GM12878 (cell line): ENCODE measurements around the gene AQP5. TPM values are rescaled to one million over a fixed set of nuclear protein-coding genes. Genes with fewer than 3 reads are reported as not detected.

ENCODE experiments used
- ATAC-seq: fragments of 200-7000 bp; cut with Tn5 transposase; 3 replicates; pipeline ENCODE4 v1.9.1; 2020; ENCODE audit warnings: mild to moderate bottlenecking, moderate library complexity
- BruUV-seq: library from RNA; stranded (reverse); fragments of 400-500 nt; replicated peaks from 2 replicates; lab custom pipeline; 2021; lab: Mats Ljungman, UMichigan
- CTCF ChIA-PET: fragments of 300-600 bp; sonication (Branson Sonifier 250); formaldehyde crosslinking; extraction: SDS; loops from one replicate; lab custom pipeline; 2021; ENCODE audit warnings: inconsistent platforms; lab: Yijun Ruan, JAX
- POLR2A ChIA-PET: fragments of 350-600 bp; formaldehyde crosslinking; extraction: SDS; loops from one replicate; lab custom pipeline; 2021; ENCODE audit warnings: inconsistent platforms; lab: Charles Lee
- RAD21 ChIA-PET: fragments of 300-600 bp; sonication (Branson Sonifier 250); formaldehyde crosslinking; loops from one replicate; lab custom pipeline; 2023; ENCODE audit warnings: antibody characterized with exemption; ENCODE audit not compliant: unreplicated experiment; lab: Charles Lee
- SMC1A ChIA-PET: fragments of 300-600 bp; sonication (Branson Sonifier 250); formaldehyde crosslinking; loops from one replicate; lab custom pipeline; 2023; ENCODE audit not compliant: unreplicated experiment, uncharacterized antibody; lab: Charles Lee
- DNase-seq: peaks from one replicate; pipeline ENCODE4 v3.0.0-alpha.2; 2011; ENCODE audit warnings: low read depth, low spot score
- FAIRE-seq: peaks from 3 replicates; lab custom pipeline; 2011; peaks lifted over from hg19 to GRCh38; lab: Jason Lieb, UNC
- H2AFZ ChIP-seq: 2 replicates; pipeline ENCODE4 v1.6.0; 2011; ENCODE audit warnings: low read depth, low read length, control low read depth; ENCODE audit not compliant: control insufficient read depth
- H3K27ac ChIP-seq: 2 replicates; pipeline ENCODE4 v1.5.1; 2011; ENCODE audit warnings: control low read depth; ENCODE audit not compliant: control insufficient read depth, insufficient read depth
- H3K27me3 ChIP-seq, 2 experiments: replicated peaks in 1 of 2; 2 replicates each; pipeline versions ENCODE4 v1.6.0 to v1.6.1; 2011; ENCODE audit warnings: low read length in 1 of 2; ENCODE audit not compliant: control insufficient read depth in 2 of 2, insufficient read depth in 2 of 2
- H3K36me3 ChIP-seq, 2 experiments: 2 replicates each; pipeline ENCODE4 v1.5.1; 2011; ENCODE audit warnings: low read length in 1 of 2; ENCODE audit not compliant: control insufficient read depth in 2 of 2, insufficient read depth in 2 of 2
- H3K4me1 ChIP-seq: 2 replicates; pipeline ENCODE4 v1.6.1; 2011; ENCODE audit warnings: mild to moderate bottlenecking, low read length, moderate library complexity, mixed read lengths; ENCODE audit not compliant: control insufficient read depth, insufficient read depth
- H3K4me2 ChIP-seq: 2 replicates; pipeline ENCODE4 v1.6.0; 2011; ENCODE audit warnings: control low read depth; ENCODE audit not compliant: control insufficient read depth, insufficient read depth
- H3K4me3 ChIP-seq: fragments of 200-600 bp; sonication (generic); 2 replicates; pipeline ENCODE4 v1.5.1; 2016
- H3K79me2 ChIP-seq: 2 replicates; pipeline ENCODE4 v1.6.0; 2011; ENCODE audit warnings: low read length; ENCODE audit not compliant: control insufficient read depth, insufficient read depth
- H3K9ac ChIP-seq: 2 replicates; pipeline ENCODE4 v1.8.0; 2011; ENCODE audit warnings: low read length, control low read depth, mixed read lengths; ENCODE audit not compliant: control insufficient read depth, insufficient read depth
- H3K9me3 ChIP-seq: replicated peaks from 3 replicates; pipeline ENCODE4 v1.5.1; 2011; ENCODE audit warnings: mild to moderate bottlenecking, low read length; ENCODE audit not compliant: control insufficient read depth, insufficient read depth
- H4K20me1 ChIP-seq: 2 replicates; pipeline ENCODE4 v1.6.0; 2011; ENCODE audit not compliant: control insufficient read depth, insufficient read depth
- BCL11A ChIP-seq: IDR thresholded peaks from 2 replicates; pipeline ENCODE4 v1.6.1; 2011; ENCODE audit warnings: low read depth, low read length
- HDGF ChIP-seq: fragments of 450-650 bp; IDR thresholded peaks from 2 replicates; pipeline ENCODE4 v1.6.1; 2016; ENCODE audit warnings: antibody characterized with exemption
- JUND ChIP-seq: IDR thresholded peaks from 2 replicates; pipeline ENCODE4 v1.6.1; 2012; ENCODE audit warnings: low read depth, mild to moderate bottlenecking, low read length, improper control_type of control experiment, moderate library complexity
- KAT2A ChIP-seq: conservative IDR thresholded peaks from 2 replicates; pipeline ENCODE4 v1.6.1; 2011; ENCODE audit warnings: low read depth, low read length; ENCODE audit not compliant: control insufficient read depth
- MTA2 ChIP-seq: fragments of 450-650 bp; IDR thresholded peaks from 2 replicates; pipeline ENCODE4 v1.6.1; 2016; ENCODE audit warnings: low read depth, mild to moderate bottlenecking, moderate library complexity
- NFIC ChIP-seq: IDR thresholded peaks from 2 replicates; pipeline ENCODE4 v1.6.1; 2012; ENCODE audit warnings: low read depth, mild to moderate bottlenecking, inconsistent platforms, low read length, moderate library complexity
- NFYB ChIP-seq: IDR thresholded peaks from 2 replicates; pipeline ENCODE4 v1.6.1; 2011; ENCODE audit warnings: low read depth, mild to moderate bottlenecking, low read length, improper control_type of control experiment, moderate library complexity; ENCODE audit not compliant: insufficient read depth
- POLR2AphosphoS2 ChIP-seq: IDR thresholded peaks from 2 replicates; pipeline ENCODE4 v1.6.1; 2011; ENCODE audit warnings: low read depth, mild to moderate bottlenecking, low read length, improper control_type of control experiment, moderate library complexity
- POU2F2 ChIP-seq: IDR thresholded peaks from 3 replicates; pipeline ENCODE4 v1.6.1; 2011; ENCODE audit warnings: low read depth, mild to moderate bottlenecking, low read length, borderline replicate concordance
- SMARCA5 ChIP-seq: fragments of 450-650 bp; IDR thresholded peaks from 2 replicates; pipeline ENCODE4 v1.6.1; 2017; ENCODE audit warnings: mild to moderate bottlenecking
- YY1 ChIP-seq: IDR thresholded peaks from 2 replicates; pipeline ENCODE4 v1.6.1; 2011; ENCODE audit warnings: low read depth, mild to moderate bottlenecking, low read length
- WGBS: methylation state at CpG from one replicate; pipeline ENCODE4 v1.1.6; 2016; ENCODE audit warnings: low lambda C conversion rate; ENCODE audit not compliant: insufficient replicate concordance, insufficient coverage; ENCODE audit errors: missing lambda C conversion rate; 5-methylcytosine and 5-hydroxymethylcytosine counted together
- in situ Hi-C: fragments of 300-500 bp; cut with MboI; formaldehyde crosslinking; loops from 9 replicates; pipeline ENCODE4 v1.14.3; 2018; ENCODE audit warnings: mixed read lengths
- intact Hi-C: fragments of 100-400 bp; cut with micrococcal nuclease; formaldehyde crosslinking; loops from one replicate; pipeline ENCODE4 v1.14.2; 2022; ENCODE audit not compliant: unreplicated experiment
- polyA plus RNA-seq, 11 experiments: library from polyadenylated mRNA; depleted of rRNA in 4 of 11; unstranded in 6 of 11; stranded (reverse) in 5 of 11; fragments of >200 nt; fragmentation: Nextera tagmentation in 4 of 11; fragmentation: Illumina TruSeq in 1 of 11; extraction: Ambion mirVana in 4 of 11; extraction: Trizol in 1 of 11; gene quantifications; 1 replicate in 1 of 11; 2 replicates in 10 of 11; pipeline versions ENCODE4 v1.2.1 to v1.2.3, GENCODE V29; 2011 to 2016; ENCODE audit warnings: inconsistent platforms in 2 of 11, missing spikeins in 2 of 11, low read depth in 1 of 11
- total RNA-seq, 4 experiments: library from RNA; depleted of rRNA in 3 of 4; stranded (reverse); fragments of >200 nt in 3 of 4; fragmentation: Illumina TruSeq in 1 of 4; extraction: Trizol in 1 of 4; gene quantifications; 2 replicates each; pipeline versions ENCODE4 v1.2.1 to v1.2.3, GENCODE V29; 2013 to 2021
- TF ChIP-seq, protein P1 (sequence below): fragments of 450-650 bp; IDR thresholded peaks from 2 replicates; pipeline ENCODE4 v1.6.1; 2017; ENCODE audit warnings: mild to moderate bottlenecking, low read depth, inconsistent platforms; ENCODE audit not compliant: poor library complexity, severe bottlenecking

AQP5 gene
- total and polyA plus RNA-seq, 10 of the 15 experiments (the other 5 are each of a cell fraction or from before 2014, with no cell fraction given) = not detected

DNA sequence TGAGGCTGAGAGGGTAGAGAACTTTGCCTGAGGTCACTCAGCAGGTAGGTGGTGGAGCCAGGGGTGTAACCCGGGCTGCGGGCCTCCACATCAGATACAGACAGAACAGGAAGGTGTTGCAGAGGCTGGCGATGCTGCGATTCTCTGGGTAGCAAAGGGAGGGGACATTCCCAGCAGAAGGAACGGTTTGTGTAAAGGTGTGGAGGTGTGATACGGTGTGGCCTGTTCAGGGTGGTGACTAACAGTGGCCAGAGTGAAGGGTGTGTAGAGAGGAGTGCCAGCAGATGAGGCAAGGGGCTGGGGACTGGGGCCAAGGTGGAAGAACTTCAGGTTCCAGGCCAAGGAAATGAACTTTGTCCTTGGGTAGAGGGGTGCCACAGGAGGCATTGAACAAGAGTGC, 39.7 kb upstream of the AQP5 start:
- Histone ChIP-seq H2AFZ (no peak overlapping the region), H3K79me2 (no peaks in the 10 kb centered on the region), H4K20me1 (no peaks in the 10 kb centered on the region), H3K9ac (no peak overlapping the region), H3K36me3 (no peaks in the 10 kb centered on the region), H3K27ac (no peak overlapping the region), H3K4me1 (no peaks in the 10 kb centered on the region), H3K27me3 (peaks cover 0 to 1% of the 10 kb centered on the region in 2 experiments; a peak in 2 of 4 replicates), H3K9me3 (no peaks in the 10 kb centered on the region), H3K4me3 (no peak overlapping the region), H3K4me2 (no peak overlapping the region)
- ATAC-seq = no peak
- WGBS = 35% methylated on average over 6 of the region's 6 CpGs
- no peak for FAIRE-seq
- no TSS peak for BruUV-seq
- POLR2A ChIA-PET = no interaction called here
- CTCF ChIA-PET = no interaction called here
- RAD21 ChIA-PET = no interaction called here
- intact Hi-C loops (no loop called here), in situ Hi-C loops (no loop called here)
- no peak for TF ChIP-seq POLR2AphosphoS2
- TF ChIP-seq MTA2 = no peak
- no peak for TF ChIP-seq KAT2A
- TF ChIP-seq JUND = no peak
- TF ChIP-seq, protein P1, sequence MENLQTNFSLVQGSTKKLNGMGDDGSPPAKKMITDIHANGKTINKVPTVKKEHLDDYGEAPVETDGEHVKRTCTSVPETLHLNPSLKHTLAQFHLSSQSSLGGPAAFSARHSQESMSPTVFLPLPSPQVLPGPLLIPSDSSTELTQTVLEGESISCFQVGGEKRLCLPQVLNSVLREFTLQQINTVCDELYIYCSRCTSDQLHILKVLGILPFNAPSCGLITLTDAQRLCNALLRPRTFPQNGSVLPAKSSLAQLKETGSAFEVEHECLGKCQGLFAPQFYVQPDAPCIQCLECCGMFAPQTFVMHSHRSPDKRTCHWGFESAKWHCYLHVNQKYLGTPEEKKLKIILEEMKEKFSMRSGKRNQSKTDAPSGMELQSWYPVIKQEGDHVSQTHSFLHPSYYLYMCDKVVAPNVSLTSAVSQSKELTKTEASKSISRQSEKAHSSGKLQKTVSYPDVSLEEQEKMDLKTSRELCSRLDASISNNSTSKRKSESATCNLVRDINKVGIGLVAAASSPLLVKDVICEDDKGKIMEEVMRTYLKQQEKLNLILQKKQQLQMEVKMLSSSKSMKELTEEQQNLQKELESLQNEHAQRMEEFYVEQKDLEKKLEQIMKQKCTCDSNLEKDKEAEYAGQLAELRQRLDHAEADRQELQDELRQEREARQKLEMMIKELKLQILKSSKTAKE = no peak
- TF ChIP-seq HDGF = no peak
- TF ChIP-seq BCL11A = no peak
- no peak for TF ChIP-seq YY1
- TF ChIP-seq POU2F2 = no peak
- TF ChIP-seq NFYB = no peak
- TF ChIP-seq NFIC = no peak
- TF ChIP-seq SMARCA5 = no peak
- DNase-seq = no peak
- SMC1A ChIA-PET = no interaction called here
